HCT116 (cell line): ENCODE measurements around the gene TMTC2. TPM values are rescaled to one million over a fixed set of nuclear protein-coding genes. Genes with fewer than 3 reads are reported as not detected.

Source experiments
- ATAC-seq: fragments of 200-7000 bp; cut with Tn5 transposase; 2 replicates; pipeline ENCODE4 v1.9.1; 2020; ENCODE audit warnings: mild to moderate bottlenecking, moderate library complexity
- BruUV-seq: library from RNA; stranded (reverse); fragments of 400-500 nt; replicated peaks from 2 replicates; lab custom pipeline; 2021; lab: Mats Ljungman, UMichigan
- CTCF ChIA-PET: fragments of 300-600 bp; sonication (Branson Sonifier 250); formaldehyde crosslinking; loops from one replicate; lab custom pipeline; 2021; ENCODE audit warnings: antibody characterized with exemption; lab: Charles Lee
- POLR2A ChIA-PET: fragments of 300-600, 350-600 bp; sonication (Branson Sonifier 250); formaldehyde crosslinking; loops from one replicate; lab custom pipeline; 2021; ENCODE audit warnings: antibody characterized with exemption; lab: Charles Lee
- RAD21 ChIA-PET, 2 experiments: fragments of 300-600 bp; sonication (Branson Sonifier 250); formaldehyde crosslinking; loops; one replicate each; lab custom pipeline; 2023; ENCODE audit warnings: low total read pairs in 2 of 2; ENCODE audit not compliant: uncharacterized antibody in 2 of 2, unreplicated experiment in 2 of 2, low non-redundant PET in 1 of 2; lab: Charles Lee
- DNase-seq: peaks from one replicate; pipeline ENCODE4 v3.0.0-alpha.2; 2010; ENCODE audit warnings: low read depth, low spot score
- H2AFZ ChIP-seq: fragments of 200-600 bp; shearing (Covaris generic), sonication (generic); 2 replicates; pipeline ENCODE4 v1.6.1; 2017; ENCODE audit warnings: low read depth, mixed run types, mixed read lengths, antibody characterized with exemption, low read length; ENCODE audit not compliant: poor library complexity, severe bottlenecking
- H3K27ac ChIP-seq: 2 replicates; pipeline ENCODE4 v1.5.1; 2012; ENCODE audit warnings: low read depth, low read length
- H3K27me3 ChIP-seq: fragments of 200-600 bp; sonication (generic); 2 replicates; pipeline ENCODE4 v1.6.1; 2016; ENCODE audit warnings: mixed run types, low read length, mixed read lengths; ENCODE audit not compliant: insufficient read depth
- H3K36me3 ChIP-seq, 2 experiments: fragments of 200-500 bp in 1 of 2; fragments of 200-600 bp in 1 of 2; sonication (Bioruptor generic) in 1 of 2; sonication (generic) in 1 of 2; 2 replicates each; pipeline versions ENCODE4 v1.5.1 to v1.6.1; 2014 to 2016; ENCODE audit warnings: low read length in 2 of 2, inconsistent platforms in 1 of 2, mixed read lengths in 1 of 2, mixed run types in 1 of 2; ENCODE audit not compliant: insufficient read depth in 2 of 2, control insufficient read depth in 1 of 2
- H3K4me1 ChIP-seq, 2 experiments: fragments of 200-600 bp in 1 of 2; sonication (generic) in 1 of 2; 2 replicates each; pipeline versions ENCODE4 v1.5.1 to v1.6.1; 2012 to 2017; ENCODE audit warnings: low read length in 2 of 2, inconsistent platforms in 1 of 2, mild to moderate bottlenecking in 1 of 2, mixed read lengths in 1 of 2, mixed run types in 1 of 2, moderate library complexity in 1 of 2; ENCODE audit not compliant: insufficient read depth in 2 of 2, control insufficient read depth in 1 of 2
- H3K4me2 ChIP-seq: fragments of 200-600 bp; sonication (generic); 2 replicates; pipeline ENCODE4 v1.6.1; 2017; ENCODE audit warnings: mixed run types, low read length, mixed read lengths
- H3K4me3 ChIP-seq, 2 experiments: fragments of 200-600 bp in 1 of 2; sonication (generic) in 1 of 2; replicated peaks in 1 of 2; 2 replicates each; pipeline ENCODE4 v1.5.1; 2011 to 2016; ENCODE audit warnings: low read length in 2 of 2, control low read depth in 1 of 2, low read depth in 1 of 2, mild to moderate bottlenecking in 1 of 2, mixed read lengths in 1 of 2, mixed run types in 1 of 2
- H3K79me2 ChIP-seq: fragments of 200-600 bp; sonication (generic); 2 replicates; pipeline ENCODE4 v1.6.1; 2017; ENCODE audit warnings: mild to moderate bottlenecking, mixed run types, low read length, moderate library complexity, mixed read lengths; ENCODE audit not compliant: insufficient read depth
- H3K9ac ChIP-seq: fragments of 200-600 bp; sonication (generic); 2 replicates; pipeline ENCODE4 v1.6.1; 2016; ENCODE audit warnings: low read length, mixed read lengths
- H3K9me2 ChIP-seq: fragments of 200-600 bp; sonication (generic), shearing (Covaris generic); 2 replicates; pipeline ENCODE4 v1.6.1; 2017; ENCODE audit warnings: mixed run types, mild to moderate bottlenecking, moderate library complexity; ENCODE audit not compliant: insufficient read depth
- H3K9me3 ChIP-seq, 2 experiments: fragments of 200-500 bp in 1 of 2; fragments of 200-600 bp in 1 of 2; sonication (Bioruptor generic) in 1 of 2; sonication (generic) in 1 of 2; 2 replicates each; pipeline ENCODE4 v1.6.1; 2014 to 2017; ENCODE audit warnings: low read length in 2 of 2, mixed read lengths in 2 of 2, inconsistent platforms in 1 of 2, low read depth in 1 of 2, mild to moderate bottlenecking in 1 of 2, mixed run types in 1 of 2, moderate library complexity in 1 of 2; ENCODE audit not compliant: control insufficient read depth in 1 of 2, insufficient read depth in 1 of 2
- H4K20me1 ChIP-seq: fragments of 200-600 bp; sonication (generic), shearing (Covaris generic); 2 replicates; pipeline ENCODE4 v1.6.1; 2017; ENCODE audit warnings: mixed run types, mild to moderate bottlenecking, moderate library complexity; ENCODE audit not compliant: insufficient read depth
- ATF3 ChIP-seq: IDR thresholded peaks from 2 replicates; pipeline ENCODE4 v1.6.1; 2012
- CEBPB ChIP-seq: IDR thresholded peaks from 2 replicates; pipeline ENCODE4 v1.6.1; 2012; ENCODE audit warnings: low read depth
- EGR1 ChIP-seq: IDR thresholded peaks from 2 replicates; pipeline ENCODE4 v1.6.1; 2012; ENCODE audit warnings: low read depth
- ELF1 ChIP-seq: IDR thresholded peaks from 2 replicates; pipeline ENCODE4 v1.6.1; 2012; ENCODE audit warnings: low read depth, borderline replicate concordance
- EZH2 ChIP-seq: fragments of 200-600 bp; sonication (generic); IDR thresholded peaks from 2 replicates; pipeline ENCODE4 v1.6.1; 2017; ENCODE audit warnings: antibody characterized with exemption, mixed run types
- EZH2phosphoT487 ChIP-seq: fragments of 200-600 bp; IDR thresholded peaks from 2 replicates; pipeline ENCODE4 v1.6.1; 2018; ENCODE audit warnings: antibody characterized with exemption, borderline replicate concordance
- FOSL1 ChIP-seq: IDR thresholded peaks from 2 replicates; pipeline ENCODE4 v1.6.1; 2012; ENCODE audit warnings: low read depth
- JUND ChIP-seq: IDR thresholded peaks from 2 replicates; pipeline ENCODE4 v1.6.1; 2012
- POLR2A ChIP-seq: IDR thresholded peaks from 2 replicates; pipeline ENCODE4 v1.7.0; 2011; ENCODE audit warnings: borderline replicate concordance; ENCODE audit not compliant: insufficient read depth, insufficient read length; ENCODE audit errors: extremely low read depth
- POLR2AphosphoS5 ChIP-seq: IDR thresholded peaks from 2 replicates; pipeline ENCODE4 v1.6.1; 2011; ENCODE audit warnings: mild to moderate bottlenecking, low read depth, low read length, moderate library complexity
- RAD21 ChIP-seq: IDR thresholded peaks from 2 replicates; pipeline ENCODE4 v1.6.1; 2012; ENCODE audit warnings: low read depth, mild to moderate bottlenecking
- REST ChIP-seq: IDR thresholded peaks from 2 replicates; pipeline ENCODE4 v1.6.1; 2012; ENCODE audit warnings: low read depth
- SIN3A ChIP-seq: IDR thresholded peaks from 2 replicates; pipeline ENCODE4 v1.6.1; 2012; ENCODE audit warnings: low read depth
- SP1 ChIP-seq: IDR thresholded peaks from 2 replicates; pipeline ENCODE4 v1.6.1; 2012; ENCODE audit warnings: low read depth
- SRF ChIP-seq: IDR thresholded peaks from 2 replicates; pipeline ENCODE4 v1.6.1; 2012; ENCODE audit warnings: low read depth
- TCF7L2 ChIP-seq: IDR thresholded peaks from 2 replicates; pipeline ENCODE4 v1.7.0; 2011; ENCODE audit warnings: borderline replicate concordance, inconsistent platforms; ENCODE audit not compliant: insufficient read depth, insufficient read length; ENCODE audit errors: extremely low read depth
- ZNF274 ChIP-seq: fragments of 200-500 bp; sonication (Bioruptor generic); IDR thresholded peaks from 2 replicates; pipeline ENCODE4 v1.6.1; 2014; ENCODE audit warnings: mild to moderate bottlenecking, low read depth, low read length, inconsistent platforms
- intact Hi-C: fragments of 100-400 bp; cut with micrococcal nuclease; formaldehyde crosslinking; loops from 2 replicates; pipeline ENCODE4 v1.10.0; 2022
- total RNA-seq: library from RNA; stranded (reverse); gene quantifications from one replicate; pipeline ENCODE4 v1.2.1, GENCODE V29; 2021; ENCODE audit not compliant: unreplicated experiment
- TF ChIP-seq, protein P1 (sequence below): IDR thresholded peaks from 2 replicates; pipeline ENCODE4 v1.6.1; 2011; ENCODE audit warnings: mild to moderate bottlenecking, low read length, moderate library complexity; ENCODE audit not compliant: insufficient replicate concordance; ENCODE audit errors: extremely low read depth

The TMTC2 gene
- total RNA-seq, 1 experiment from 2014 or later = 11.5 TPM

DNA sequence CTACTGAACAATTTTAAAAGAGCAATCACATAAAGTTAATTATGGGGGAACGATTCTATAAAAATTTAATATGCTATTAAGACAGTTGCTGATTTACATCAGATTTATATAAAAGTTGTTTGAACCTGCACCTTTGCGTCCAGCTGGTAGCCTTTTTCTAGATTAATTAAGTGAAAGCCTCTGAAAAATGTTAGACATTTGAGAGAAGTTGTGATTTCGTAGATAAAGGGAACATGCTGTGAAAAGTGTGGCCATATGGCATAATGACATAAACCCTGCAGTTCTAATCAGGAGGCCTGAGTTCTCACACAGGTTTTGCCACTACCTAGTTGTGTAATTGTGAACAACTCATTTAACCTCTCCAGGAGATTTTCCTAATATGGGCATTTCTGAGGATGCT is 187.2 kb downstream of the TMTC2 start:
- H3K9ac ChIP-seq = no peak overlapping the region
- H3K4me1 ChIP-seq = no peaks in the 10 kb centered on the region
- H3K9me3 ChIP-seq = no peaks in the 10 kb centered on the region
- H3K9me2 ChIP-seq = no peaks in the 10 kb centered on the region
- H4K20me1 ChIP-seq = no peaks in the 10 kb centered on the region
- H2AFZ ChIP-seq = no peak overlapping the region
- H3K27me3 ChIP-seq = no peaks in the 10 kb centered on the region
- CTCF ChIA-PET = no interaction called here
- H3K27ac ChIP-seq = no peak overlapping the region
- ATAC-seq (no peak), DNase-seq (no peak)
- no TSS peak for BruUV-seq
- H3K36me3 ChIP-seq = no peaks in the 10 kb centered on the region
- POLR2A ChIA-PET = no interaction called here
- RAD21 ChIA-PET = no interaction called here
- H3K4me2 ChIP-seq = no peak overlapping the region
- H3K79me2 ChIP-seq = no peaks in the 10 kb centered on the region
- TF ChIP-seq SP1 = no peak
- intact Hi-C loops = no loop called here
- no peak overlapping the region for H3K4me3 ChIP-seq

DNA sequence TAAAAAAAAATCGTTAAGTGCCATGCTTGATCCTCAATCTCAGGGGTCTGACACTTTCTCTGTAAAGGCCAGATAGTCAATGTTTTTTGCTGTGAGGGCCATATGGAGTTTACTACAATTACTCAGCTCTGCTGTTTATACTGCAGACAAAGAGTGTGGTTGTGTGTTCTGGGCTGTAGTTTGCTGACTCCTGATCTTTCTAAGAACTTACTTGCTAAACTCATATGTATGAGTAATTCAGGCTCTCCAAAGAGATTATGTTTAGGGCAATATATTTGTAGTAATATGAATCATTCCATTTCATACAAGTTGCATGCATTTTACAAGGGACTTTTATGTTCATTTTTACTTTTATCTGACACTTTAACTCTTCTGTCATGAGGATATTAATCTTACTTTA is 188.2 kb downstream of the TMTC2 start:
- no TSS peak for BruUV-seq
- intact Hi-C loops = no loop called here
- no peak for TF ChIP-seq ATF3
- TF ChIP-seq RAD21 = no peak
- TF ChIP-seq TCF7L2 = no peak
- TF ChIP-seq POLR2AphosphoS5 = no peak
- no peak for TF ChIP-seq SIN3A
- TF ChIP-seq EGR1 = no peak
- no peak for TF ChIP-seq EZH2phosphoT487
- no peak for TF ChIP-seq SRF
- TF ChIP-seq ELF1 = no peak
- no peak for TF ChIP-seq SP1
- no peak for TF ChIP-seq ZNF274
- TF ChIP-seq EZH2 = no peak
- TF ChIP-seq, protein P1, sequence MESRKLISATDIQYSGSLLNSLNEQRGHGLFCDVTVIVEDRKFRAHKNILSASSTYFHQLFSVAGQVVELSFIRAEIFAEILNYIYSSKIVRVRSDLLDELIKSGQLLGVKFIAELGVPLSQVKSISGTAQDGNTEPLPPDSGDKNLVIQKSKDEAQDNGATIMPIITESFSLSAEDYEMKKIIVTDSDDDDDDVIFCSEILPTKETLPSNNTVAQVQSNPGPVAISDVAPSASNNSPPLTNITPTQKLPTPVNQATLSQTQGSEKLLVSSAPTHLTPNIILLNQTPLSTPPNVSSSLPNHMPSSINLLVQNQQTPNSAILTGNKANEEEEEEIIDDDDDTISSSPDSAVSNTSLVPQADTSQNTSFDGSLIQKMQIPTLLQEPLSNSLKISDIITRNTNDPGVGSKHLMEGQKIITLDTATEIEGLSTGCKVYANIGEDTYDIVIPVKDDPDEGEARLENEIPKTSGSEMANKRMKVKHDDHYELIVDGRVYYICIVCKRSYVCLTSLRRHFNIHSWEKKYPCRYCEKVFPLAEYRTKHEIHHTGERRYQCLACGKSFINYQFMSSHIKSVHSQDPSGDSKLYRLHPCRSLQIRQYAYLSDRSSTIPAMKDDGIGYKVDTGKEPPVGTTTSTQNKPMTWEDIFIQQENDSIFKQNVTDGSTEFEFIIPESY = no peak
- TF ChIP-seq JUND = no peak
- no peak for TF ChIP-seq FOSL1
- TF ChIP-seq CEBPB = no peak
- no peak for TF ChIP-seq REST
- no peak for TF ChIP-seq POLR2A

More for the DNA sequence above, 188.2 kb downstream of the TMTC2 start:
- no peak overlapping the region for H2AFZ ChIP-seq
- ATAC-seq = no peak
- RAD21 ChIA-PET = no interaction called here
- no peaks in the 10 kb centered on the region for H3K9me2 ChIP-seq
- H3K9ac ChIP-seq = no peak overlapping the region
- H3K36me3 ChIP-seq = no peaks in the 10 kb centered on the region
- no peak for DNase-seq
- CTCF ChIA-PET = no interaction called here
- no peak overlapping the region for H3K4me3 ChIP-seq
- no peaks in the 10 kb centered on the region for H4K20me1 ChIP-seq
- H3K9me3 ChIP-seq = no peaks in the 10 kb centered on the region
- H3K27ac ChIP-seq = no peak overlapping the region
- POLR2A ChIA-PET = no interaction called here
- H3K4me1 ChIP-seq = no peaks in the 10 kb centered on the region
- H3K79me2 ChIP-seq = no peaks in the 10 kb centered on the region
- no peak overlapping the region for H3K4me2 ChIP-seq
- H3K27me3 ChIP-seq = no peaks in the 10 kb centered on the region
